NK-92 (cell line): ENCODE results near the gene NBPF1.
"Not testable (repeated sequence)": the region's sequence is repeated elsewhere in the genome, so short reads cannot be mapped to it uniquely, and the experiment has no call there.

ENCODE experiments used
- DNase-seq: peaks from one replicate; lab custom pipeline; 2025; ENCODE audit not compliant: unreplicated experiment; lab: John Stamatoyannopoulos, UW

Gene NBPF1

DNA sequence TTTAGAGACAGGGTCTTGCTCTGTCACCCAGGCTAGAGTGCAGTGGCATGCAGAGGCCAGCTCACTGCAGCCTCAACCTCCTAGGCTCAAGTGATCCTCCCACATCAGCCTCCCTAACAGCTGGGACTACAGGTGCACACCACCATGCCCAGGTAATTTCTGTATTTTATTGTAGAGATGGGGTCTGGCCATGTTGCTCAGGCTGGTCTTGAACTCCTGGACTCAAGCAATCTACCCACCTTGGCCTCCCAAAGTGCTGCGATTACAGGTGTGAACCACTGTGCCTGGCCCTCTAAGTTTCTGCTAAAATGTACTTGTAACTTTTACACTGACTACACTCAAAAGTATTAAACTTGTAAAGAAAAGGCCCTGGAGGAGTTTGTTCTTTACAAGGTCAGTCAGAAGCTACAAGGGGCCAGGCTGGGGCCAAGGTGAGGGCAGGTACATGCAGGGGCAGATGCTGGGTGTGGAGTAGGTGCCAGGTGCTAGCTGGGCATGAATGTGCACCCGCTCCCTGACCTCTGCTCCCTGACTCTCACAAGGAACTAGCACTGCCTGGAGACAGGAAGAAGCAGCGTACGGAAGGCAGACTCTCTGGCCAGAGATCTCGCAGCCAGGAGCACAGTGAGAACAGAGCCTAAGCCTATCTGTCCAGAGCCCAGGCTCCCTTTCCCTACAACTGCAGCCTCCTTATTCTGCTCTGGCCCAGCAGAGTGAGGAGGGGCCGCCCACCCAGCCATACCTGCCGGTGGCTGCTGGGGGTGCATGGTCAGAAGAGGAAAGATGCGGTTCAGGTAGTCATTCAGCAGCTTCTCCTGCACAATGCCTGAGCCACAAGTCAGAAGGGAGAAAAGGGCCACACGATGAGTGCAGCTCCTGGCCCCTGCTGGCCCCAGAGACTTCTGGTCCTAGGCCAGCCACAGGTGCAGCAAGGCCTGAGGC, 28.9 kb upstream of the NBPF1 start:
- not testable (repeated sequence) for DNase-seq

DNA sequence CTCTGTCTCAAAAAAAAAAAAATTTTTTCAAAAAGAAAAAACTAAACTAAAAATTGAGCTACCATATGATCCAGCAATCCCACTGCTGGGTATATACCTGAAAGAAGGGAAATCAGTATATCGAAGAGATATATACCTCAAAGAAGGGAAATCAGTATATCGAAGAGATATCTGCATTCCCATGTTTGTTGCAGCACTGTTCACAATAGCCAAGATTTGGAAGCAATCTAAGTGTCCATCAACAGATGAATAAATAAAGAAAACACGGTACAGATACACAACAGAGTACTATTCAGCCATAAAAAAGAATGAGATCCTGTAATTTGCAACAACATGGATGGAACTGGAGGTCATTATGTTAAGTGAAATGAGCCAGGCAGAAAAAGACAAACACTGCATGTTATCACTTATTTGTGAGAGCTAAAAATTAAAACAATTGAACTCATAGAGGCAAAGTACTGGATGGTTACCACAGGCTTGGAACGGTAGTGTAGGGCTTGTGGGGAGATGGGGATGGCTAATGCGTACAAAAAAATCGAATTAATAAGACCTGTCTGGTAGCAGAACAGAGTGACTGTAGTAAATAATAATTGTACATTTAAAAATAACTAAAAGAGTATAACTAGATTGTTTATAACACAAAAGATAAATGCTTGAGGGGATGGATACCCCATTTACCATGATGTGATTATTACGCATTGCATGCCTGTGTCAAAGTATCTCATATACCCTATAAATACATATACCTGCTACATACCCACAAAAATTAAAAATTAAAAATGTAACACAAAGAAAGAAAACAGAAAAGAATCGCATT, 28.0 kb upstream of the NBPF1 start:
- not testable (repeated sequence) for DNase-seq

DNA sequence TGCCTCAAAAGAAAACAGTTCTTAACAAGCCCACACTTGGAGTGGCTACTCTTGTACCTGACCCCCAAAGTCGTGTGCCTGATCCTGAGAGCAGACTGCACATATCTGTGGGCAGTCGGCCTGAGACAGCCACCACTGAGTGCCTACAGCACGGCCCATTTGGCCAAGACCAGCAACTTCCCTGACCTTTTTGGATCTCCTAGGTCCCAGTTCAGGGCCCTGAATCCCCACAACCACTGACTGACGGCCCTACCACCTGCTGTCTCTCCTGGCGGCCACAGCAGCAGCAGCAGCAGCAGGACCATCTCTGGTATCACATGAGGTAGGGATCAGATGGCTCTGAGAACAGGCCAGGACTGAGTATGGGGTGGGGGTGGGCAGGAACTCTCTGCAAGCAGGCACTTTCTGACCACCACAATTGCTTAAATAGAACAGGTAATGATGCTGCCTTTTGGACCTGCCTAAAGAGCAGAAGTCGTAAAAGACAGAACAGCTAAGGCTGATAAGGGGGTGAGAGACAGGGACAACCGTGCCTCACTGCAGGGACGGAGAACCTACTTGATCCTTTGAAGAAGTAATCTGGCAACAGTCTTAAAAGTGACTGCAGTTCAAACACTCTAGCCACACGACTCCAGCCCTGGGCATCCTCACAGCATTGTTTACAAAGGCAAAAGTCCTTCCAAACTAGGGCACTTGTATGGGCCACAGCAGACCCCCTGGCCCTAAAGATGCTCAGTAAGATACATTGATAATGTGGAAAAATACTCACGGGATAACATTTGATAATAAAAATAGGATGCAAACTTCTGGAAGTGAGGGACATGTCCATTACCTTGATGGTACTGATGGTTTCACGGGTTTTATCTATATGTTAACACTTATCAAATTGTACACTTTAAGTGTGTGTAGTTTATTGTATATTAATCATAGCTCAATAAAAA, 26.0 kb upstream of the NBPF1 start:
- DNase-seq = not testable (repeated sequence)

DNA sequence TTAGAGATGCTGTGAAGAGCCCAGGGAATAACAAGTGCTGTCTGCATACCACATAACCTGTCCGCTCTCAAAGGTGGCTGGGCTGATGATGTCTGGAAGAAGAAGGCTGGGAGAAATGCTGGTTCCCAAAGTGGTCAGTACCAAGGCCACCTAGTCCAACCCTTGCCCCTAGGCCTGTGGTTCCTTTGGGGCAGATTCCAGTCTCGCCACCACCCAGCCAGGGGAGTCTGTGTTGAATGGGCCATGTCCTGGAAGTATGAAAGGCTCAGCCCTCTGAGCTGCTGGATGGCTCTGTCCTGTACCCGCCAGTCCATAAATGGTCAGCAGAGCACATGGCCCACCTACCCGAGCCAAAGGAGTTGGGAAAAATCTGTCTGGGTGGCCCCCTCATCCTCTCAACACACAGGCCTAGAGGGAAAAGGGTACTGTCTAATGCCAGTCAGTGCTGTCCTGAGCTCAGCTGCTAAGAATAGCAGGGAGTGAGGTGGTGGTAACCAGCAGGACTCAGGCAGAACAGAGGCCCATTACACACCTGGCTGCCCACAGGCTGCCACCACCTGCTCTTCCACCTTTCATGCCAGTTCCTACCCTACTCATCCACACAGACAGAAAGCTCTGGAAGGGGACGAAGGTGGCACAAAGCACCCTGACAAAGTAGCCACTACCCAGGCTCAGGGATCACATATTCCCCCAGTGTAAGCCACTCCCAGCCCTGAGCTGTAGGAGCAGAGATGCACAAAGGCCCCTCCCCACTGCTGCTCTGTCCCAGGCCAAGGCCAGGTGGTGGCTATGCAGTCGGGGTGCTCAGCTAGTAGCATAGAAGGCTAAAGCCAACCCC, 24.8 kb upstream of the NBPF1 start:
- DNase-seq = not testable (repeated sequence)

DNA sequence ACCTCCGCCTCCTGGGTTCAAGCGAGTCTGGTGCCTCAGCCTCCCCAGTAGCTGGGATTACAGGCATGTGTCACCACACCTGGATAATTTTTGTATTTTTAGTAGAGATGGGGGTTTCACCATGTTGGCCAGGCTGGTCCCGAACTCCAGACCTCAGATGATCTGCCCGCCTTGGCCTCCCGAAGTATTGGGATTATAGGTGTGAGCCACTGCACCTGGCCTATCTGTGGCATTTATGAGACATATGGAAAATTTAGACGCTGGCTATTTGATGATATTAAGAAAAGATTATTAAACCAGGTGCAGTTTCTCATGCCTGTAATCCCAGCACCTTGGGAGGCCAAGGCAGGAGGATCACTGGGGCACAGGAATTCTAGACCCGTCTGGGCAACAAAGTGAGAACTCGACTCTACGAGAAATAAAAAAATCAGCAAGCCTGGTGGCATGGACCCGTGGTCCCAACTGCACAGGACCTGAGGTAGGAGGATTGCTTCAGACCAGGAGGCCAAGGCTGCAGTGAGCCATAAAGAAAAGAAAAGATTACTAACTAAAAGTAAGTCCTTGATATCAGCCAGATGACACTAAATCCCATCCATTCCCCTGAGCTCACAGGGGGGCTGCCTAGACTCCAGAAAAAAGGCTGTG, 23.3 kb upstream of the NBPF1 start:
- DNase-seq = not testable (repeated sequence)

DNA sequence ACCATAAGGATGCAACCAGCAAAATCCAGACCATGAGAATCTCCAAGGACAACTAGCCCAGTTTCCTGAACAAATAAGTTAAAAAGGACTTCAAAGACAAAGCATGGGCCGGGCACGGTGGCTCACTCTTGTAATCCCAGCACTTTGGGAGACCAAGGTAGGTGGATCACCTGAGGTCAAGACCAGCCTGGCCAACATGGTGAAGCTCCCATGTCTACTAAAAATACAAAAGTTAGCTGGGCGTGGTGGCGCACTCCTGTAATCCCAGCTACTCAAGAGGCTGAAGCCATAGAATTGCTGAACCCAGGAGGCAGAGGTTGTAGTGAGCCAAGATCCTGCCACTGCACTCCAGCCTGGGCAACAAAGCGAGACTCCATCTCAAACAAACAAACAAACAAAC, 22.6 kb upstream of the NBPF1 start:
- not testable (repeated sequence) for DNase-seq

DNA sequence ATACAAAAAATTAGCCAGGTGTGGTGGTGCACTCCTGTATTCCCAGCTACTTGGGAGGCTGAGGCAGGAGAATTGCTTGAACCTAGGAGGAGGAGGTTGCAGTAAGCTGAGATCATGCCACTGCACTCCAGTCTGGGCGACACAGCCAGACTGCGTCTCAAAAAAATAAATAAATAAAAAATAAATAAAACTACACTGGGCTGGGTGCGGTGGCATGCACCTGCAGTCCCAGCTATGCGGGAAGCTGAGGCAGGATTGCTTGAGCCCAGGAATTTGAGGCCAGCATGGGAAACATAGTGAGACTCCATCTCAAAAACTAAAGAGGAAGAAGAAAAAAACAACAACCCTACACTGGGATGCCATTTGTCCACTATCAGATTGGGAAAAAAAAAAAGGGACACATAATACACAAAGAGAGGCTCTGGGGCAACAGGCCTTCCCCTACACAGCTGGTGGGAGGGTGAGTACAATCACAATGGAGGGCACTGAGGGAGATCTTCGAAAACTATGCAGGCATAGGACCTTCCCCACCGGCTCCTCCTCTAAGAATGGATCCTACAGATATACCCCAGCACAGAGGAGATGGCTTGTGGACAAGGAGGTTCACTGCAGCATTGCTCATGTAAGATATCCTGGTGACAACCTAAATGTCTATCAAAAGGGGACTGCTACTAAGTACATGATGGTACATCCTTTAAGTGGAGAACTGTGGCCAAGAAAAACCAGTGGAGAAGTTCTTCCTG, 20.3 kb upstream of the NBPF1 start:
- DNase-seq = not testable (repeated sequence)

DNA sequence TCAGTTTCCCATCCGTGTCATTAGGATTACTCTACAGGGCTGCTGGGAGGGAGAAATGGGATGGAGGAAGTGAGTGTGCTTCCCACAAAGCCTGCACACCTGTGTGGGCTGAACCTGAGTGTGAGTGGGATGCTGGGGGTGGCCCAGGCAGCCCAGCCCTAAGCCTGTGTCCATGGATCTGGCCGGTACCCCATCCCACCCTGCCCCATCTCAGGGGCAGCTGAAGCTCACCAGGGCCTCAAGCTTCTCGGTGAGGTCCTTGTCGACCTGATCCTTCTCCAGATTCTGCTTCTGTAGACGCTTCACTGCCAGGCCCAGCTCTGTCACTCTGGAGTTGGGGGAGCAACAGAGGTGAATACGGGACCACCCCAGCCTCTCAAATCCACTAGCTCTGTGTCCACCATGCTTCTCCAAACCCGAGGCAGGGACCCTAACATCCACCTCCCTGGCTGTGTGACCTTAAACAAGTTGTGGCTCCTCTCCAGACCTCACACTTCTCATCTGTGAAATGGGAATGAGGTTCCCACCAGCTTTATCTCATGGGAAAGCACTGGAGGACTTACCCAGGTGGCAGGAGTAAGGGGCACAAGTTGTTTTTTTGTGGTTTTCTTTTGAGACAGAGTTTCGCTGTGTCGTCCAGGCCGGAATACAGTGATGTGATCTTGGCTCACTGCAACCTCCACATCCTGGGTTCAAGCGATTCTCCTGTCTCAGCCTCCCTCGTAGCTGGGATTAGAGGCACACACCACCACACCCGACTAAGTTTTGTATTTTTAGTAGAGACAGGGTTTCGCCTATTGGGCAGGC, 18.9 kb upstream of the NBPF1 start:
- DNase-seq = not testable (repeated sequence)

DNA sequence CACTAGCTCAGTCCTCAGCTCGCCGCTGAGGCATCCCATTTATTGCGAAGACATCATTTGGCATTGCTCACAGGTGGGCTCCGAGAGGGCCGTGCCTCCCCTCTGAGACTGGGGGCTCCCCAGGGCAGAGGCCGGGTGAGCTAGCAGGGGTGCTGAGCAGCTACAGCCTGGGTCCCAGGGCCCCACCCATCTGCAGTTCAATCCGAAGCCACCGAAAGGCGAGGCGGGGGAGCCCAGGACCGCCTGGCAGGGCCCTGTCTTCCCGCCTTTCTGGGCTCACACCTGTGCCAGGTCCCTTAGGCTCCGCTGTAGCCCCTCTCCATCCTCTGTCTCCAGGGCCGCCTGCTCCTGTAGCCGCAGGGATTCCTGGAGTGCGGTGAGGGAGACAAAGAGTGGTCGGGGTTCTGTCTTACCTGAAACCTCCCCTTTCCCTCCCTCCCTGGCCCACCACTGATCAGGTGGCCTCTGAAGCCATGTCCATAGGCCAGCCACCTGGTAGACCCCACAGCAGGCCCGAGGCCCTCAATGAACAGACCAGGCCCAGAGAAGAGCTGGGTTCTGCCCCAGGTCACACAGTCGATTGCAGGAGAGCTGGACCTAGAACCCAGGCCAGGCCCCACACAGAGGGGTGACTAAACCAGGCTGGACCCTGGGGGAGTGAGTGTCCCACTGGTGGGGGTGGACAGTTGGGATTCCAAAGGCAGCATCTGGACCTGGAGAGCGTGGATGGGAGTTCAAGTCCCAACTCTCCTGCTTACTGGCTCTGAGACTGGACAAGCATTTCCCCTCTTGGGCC, 18.1 kb upstream of the NBPF1 start:
- DNase-seq = no peak

DNA sequence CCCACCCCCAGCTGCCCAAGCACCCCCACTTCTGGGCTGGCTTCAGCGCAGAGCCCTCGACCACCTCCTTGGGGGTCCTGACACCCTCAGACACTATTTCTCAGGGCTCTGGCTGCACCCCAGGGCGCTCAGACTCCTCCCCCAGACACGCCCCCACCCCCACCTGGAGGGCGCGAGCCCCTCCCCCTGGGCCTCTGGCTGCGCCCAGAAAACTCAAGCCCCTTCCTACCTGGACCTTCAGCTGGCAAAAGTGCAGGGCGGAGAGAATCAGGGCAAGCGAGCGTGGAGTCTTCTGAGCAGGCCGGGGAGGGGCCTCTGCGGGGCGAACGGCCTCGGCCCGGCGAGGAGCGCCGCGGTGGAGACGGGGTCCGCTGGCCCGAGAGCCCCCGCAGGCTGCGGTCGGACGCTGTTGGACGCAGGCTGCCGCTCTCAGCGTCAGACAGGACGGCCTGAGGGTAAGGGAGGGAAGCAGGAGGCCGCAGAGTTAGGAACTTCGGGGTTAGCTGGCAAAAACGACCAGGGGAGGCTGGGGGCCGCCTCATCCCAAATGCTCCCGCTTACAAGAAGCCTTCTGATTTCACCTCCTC, 17.4 kb upstream of the NBPF1 start:
- no peak for DNase-seq

DNA sequence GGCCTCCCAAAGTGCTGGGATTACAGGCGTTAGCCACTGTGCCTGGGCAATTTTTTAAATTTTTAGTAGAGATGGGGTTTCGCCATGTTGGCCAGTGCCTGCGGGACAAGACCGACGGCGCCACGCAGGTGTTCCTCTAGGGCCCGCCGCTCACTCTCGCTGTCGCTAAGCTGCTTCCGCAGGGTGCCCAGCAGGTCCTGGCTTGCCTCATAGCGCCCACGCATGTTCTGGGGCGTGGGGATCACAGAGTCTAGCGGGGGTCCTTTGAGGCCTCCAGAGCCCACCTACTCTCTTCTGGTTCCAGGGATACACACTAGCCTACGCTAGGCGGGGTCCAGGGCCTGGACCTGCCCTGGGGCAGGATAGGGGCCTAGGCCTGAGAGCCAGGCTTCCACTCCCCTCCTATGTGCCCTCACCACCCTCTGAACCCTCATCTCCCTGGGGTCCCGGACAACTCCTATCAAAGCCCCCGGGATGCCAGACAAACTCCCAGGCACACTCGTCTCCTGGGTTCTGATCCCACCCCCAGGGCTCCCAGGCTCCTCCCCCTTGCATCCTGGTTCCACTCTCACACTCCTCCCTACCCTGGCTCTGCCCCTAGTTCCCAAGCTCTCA, 16.7 kb upstream of the NBPF1 start:
- DNase-seq = not testable (repeated sequence)

DNA sequence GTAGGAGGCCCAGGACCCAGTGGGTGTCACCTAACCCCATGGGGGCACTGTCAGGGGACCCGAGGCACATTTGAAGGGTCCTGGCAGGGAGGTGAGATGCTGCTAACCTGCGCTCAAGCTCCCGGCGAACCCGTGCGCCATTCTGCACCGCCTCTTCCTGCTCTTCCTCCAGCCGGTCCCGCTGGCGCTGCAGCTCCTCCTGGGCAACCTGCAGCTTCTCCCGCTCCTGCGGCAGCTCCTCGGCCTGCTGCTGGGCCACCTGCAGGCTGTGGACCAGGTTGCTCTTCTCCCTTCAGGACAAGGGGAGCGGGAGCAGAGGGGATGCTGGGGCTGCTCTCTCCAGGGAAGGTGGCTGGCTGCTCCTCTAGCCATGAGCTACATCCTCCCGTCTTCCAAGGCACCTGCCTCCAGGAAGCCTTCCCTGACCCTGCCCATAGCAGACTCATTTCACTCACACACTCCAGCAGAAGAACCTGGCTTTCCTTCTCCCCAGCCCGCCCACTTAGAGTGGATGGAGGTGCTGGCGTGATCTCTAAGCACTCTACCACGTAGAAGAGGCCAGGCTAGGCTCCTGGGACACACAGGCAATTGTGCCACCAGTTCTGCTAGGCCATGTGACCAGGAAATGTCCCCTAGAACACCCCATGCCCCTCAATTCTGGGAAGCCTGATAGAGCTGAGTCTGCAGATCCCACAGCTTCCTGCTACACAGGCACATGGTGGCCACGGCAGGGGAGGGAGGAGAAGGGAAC, 15.2 kb upstream of the NBPF1 start:
- no peak for DNase-seq

DNA sequence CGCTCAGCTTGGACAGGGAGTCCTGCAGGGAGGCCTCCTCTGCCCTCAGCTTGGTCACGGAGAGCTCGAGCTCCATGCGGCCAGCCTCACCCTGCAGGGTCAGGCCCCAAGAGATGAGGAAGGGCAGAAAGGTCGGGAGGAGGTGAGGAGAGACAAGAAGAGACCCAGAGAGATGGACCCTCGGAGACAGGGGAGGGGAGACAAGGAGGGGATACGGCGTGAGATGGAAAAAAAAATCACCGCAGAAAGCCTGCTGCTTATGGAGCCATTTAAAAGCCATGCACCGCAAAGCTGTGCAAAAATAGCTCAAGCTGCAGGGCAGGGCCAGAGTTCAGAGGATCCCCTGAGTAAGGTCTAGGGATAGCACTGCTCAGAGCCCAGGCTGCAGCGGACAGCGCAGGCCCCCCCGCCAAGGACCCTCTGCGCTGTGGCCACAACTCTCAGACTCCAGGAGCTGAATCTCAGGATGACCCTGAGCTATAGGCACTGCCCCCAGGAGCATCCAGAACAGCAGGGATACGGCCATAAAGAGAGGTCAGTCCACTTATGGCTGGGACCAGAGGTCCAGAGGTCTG, 13.1 kb upstream of the NBPF1 start:
- not testable (repeated sequence) for DNase-seq

DNA sequence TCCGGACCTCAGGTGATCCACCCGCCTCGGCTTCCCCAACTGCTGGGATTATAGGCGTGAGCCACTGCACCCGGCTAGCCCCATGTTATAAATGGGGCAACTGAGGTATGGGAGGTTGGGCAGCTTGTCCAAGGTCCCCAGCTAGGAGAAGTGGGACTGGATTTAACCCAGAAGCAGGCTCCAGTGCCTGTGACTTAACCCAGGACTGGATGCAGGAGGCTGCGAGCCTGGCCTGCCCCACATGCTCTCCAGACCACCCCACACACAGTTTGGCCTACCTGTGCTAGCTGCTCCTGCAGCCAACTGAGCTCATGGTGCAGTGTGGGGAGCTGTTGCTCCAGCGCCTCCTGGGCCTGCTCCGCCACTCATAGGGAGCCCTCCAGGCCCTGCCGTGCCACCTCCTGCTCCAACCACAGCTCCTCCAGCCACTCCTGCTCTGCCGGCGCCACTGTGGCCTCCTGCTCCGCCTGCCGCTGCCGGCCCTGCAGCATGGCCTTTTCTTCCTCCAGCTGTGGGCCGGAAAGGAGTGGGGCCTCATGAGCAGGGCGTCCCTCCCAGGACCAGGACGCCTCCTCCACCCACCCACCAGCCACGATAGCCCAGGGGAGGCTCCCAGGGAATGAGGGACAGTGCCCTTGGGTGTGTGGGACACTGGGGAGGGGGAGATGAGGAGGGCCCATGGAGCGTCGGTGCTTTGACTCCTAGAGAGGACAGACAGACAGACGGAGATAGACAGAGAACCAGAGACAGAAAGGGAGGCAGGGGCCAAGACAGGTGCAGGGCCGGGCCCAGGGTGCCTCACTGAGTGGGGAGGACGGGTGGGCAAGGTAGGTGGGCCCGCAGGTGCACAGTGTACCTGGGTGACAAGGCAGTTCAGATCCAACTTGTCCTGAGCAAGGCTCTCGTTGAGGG, 12.4 kb upstream of the NBPF1 start:
- DNase-seq = no peak
